GM10847 (cell line): Measurements from ENCODE around the gene ZFP69B.

Experiments
- POLR2A ChIP-seq: IDR thresholded peaks from 2 replicates; pipeline ENCODE4 v1.6.1; 2011; ENCODE audit not compliant: insufficient read length; ENCODE audit errors: extremely low read depth

Gene ZFP69B

DNA sequence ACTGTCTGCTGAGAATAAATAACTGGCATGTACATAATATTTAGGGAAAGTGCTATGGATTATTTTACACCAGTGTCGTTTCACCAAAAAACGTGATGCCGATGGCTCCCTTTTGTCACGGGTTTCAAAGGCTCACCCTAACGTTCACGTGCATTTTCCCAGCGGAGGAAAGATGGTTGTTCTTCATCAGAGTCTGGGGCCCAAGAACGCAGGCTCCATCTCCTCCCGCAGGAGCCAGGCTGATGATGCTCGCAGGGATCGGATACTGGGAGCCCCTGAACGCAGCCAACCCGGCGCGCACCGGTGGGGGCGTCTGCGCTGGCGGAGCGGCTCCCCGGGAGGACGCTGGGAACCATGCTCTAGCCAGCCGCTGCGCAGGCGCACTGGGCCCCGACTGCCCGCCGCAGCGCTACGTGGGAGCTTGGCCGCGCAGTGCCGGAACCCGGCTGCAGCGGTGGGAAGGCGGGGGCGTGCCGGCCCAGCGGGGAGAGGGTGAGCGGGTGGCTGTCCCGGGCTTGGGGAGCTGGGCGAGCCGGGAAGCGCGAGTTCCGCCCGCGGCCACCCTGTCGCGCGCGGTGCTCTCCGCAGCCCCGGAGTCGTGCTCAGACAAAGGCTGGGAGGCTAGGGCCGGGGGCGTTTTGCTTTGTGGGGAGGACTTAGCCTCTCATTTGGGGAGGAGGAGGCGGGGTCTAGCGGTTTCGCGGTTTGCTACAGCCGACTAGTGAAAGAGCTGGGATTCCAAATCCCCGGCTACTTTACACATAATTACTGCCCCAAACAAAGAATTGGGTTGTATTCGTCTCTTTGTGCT lies at the start of gene ZFP69B:
TSS of gene ZFP69B (plus strand) at position 793 of the 811 bp plus-strand sequence. CDS start 486 bp downstream, outside the sequence.
- TF ChIP-seq POLR2A = peak; percentile 70

DNA sequence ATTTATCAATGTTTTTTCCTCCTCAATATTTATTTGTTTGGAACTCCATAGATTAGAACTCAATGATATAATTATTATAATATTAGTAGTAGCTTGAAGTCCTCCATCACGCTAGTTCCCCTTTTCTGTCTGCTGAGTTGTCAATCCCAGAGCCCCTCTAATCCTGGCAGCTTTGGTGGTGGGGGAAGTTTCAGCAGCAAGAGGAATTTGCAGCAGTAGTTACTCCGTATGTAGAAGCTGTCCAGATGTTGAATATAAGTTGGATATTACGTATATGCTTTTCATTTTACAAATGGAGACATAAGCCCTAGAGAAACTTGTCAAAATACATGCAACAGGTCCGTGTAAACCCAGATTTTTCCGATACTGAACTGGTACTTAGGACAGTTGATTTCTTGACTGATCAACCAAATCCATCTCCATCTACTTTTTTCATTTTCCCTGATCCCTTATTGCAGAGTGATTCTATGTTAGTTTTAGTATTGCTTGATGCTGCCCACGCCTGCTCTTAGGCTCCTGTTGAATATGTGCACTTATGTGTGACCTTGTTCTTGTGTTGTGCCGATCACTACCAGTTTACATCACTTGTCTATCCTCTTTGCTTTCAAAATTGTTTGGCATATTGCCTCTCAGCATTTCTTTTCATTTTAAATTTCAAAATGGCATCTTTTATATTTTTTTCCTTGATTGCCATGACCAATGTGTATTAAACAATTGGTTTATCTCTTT lies 48.6 kb upstream of the ZFP69B start:
- no peak for TF ChIP-seq POLR2A

DNA sequence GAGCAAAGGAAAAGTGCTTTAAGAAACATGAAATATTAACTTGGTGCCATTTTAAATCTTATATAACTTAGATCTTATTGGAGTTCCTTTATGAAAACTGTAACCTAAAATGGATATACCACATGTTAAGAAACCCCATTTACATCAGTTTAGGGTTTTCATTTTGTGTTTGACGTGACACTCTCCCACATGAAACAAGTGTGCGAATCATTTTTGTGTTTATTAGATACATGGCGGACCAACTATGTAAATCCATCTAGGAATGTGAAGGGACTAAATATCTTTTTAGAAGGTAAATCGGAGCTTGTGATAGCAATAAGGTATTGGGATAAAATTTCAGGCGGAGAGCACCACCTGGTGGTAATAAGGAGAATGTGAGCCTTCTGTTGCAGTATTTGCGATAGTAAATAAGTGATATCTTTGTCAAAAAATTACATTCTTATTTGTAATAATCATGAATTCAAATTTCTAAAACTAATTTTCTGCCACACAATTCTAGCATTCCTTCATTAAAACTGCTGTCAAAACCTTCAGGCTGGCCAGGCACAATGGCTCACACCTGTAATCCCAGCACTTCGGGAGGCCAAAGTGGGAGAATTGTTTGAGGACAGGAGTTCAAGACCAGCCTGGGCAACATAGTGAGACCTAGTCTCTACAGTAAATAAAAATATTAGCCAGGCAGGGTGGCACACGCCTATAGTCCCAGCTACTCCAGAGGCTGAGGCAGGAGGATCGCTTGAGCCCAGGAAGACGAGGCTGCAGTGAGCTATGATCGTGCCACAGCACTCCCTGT lies 45.4 kb upstream of the ZFP69B start:
- TF ChIP-seq POLR2A = no peak

DNA sequence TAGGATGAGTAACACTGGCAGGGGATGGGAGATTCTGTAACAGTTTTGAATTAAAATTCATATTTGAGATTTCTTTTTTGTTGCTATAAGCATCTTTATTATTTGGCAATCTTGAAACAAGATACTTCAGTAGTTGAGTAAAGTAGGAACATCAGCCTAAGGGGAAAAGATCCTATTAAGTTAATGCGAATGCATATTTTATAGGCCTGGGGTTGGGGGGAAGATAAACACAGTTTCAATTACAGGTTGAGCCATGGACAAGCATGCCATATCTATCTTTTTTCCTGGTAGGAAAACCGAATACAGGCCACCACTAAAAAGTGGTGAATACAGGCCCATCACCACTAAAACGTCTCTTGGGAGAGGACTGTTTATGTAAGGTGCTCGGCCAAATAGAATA lies 44.5 kb upstream of the ZFP69B start:
- TF ChIP-seq POLR2A = no peak

DNA sequence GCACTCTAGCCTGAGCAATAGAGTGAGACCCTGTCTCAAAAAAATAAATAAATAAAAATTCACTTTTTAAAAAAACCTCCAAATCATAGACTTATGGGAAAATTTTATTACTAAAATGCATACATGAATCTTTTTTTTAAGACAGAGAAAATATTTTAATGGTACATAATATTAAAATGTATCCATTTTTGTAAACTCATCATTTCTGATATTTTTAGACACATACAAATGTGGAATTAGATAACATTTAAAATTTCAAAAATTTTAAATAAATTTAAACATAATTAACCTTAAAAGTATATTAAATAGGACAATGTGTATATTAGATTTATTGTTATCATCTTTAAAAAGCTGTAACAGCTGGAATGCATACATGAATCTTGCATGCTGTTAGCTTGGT lies 42.8 kb upstream of the ZFP69B start:
- TF ChIP-seq POLR2A = no peak

DNA sequence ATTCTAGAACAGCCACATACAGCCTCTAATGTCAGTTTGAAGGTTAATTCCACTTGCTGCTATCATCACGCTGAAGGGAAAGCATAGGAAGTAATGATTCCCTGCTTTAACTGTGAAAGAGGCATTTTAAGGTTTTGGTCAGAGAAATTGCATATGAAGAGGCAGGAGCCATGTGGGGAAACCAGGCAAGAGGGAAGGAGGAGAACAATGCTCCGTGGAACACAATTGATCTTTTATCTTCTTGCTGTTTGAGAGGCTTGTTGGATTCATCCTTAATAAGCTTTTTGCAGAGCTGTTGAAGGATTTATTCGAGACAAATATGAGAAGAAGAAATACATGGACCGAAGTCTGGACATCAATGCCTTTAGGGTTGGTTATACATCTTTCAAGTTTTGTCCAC lies 40.8 kb upstream of the ZFP69B start:
- no peak for TF ChIP-seq POLR2A

DNA sequence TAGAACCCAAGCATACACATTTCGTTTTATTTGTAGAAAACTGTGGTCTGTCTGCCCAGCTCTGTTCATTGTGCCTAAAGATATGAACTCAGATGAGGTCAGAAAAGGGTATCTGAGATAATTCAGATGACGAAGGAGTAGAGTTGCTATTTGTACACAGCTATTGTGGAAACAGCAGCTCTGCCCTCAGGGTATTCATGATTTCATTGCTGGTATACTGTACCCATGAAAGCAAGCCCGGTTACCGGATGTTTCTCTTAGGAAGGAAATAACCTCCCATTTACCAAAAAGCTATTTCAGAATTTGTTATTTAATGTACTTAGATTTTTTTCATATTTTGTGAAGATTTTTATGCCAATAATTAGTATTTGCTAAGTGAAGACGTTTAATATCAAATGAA lies 39.0 kb upstream of the ZFP69B start:
- TF ChIP-seq POLR2A = no peak

DNA sequence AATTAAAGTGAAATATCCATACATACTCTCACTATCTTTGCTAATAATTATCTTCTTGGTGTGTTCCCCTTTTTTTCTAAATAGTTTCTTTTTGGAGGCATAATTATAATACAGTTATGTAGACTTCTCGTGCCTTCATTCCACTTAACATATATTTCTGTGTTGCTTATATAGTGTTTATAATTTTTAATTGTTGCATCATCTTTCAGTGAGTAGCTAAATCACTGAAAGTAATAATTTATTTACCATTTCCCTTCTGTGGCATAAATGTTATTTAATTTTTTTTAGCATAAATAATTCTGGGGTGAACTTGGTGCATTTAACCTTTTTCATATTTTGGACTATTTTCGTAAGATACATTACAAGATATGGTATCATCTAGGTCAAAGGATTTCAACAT lies 38.4 kb upstream of the ZFP69B start:
- TF ChIP-seq POLR2A = no peak

DNA sequence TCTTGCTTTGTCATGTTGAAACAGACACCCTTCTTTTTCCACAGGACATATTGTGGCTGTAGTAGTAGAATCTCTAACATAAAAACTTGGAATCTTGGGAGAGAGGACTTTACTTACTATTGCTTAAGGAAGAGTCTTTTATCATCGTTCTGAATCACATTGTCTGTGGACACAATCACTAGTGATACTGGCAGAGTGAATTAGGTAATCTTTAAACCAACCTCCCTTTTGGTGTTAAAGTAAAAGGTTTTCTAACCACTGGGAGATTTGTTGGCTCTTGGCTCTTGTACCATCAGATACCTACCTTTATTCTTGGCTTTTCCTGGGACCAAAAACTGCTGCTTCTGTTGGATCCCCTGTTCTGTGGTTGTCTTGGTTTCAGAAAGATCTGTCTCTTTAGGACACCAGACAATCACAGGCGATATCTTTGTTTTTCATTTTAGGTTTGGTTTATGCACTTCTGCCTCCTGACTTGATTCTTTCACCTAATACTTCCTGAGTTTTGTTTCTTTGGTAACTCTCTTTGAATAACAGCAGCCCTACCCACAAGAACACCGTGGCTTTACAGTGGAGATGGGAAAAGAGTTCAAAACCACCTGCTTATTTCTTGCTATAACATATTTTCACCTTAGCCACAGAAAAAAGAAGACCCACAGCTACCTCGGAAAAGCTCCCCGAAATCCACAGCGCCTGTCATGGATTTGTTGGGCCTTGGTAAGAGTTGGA lies 36.6 kb upstream of the ZFP69B start:
- no peak for TF ChIP-seq POLR2A

DNA sequence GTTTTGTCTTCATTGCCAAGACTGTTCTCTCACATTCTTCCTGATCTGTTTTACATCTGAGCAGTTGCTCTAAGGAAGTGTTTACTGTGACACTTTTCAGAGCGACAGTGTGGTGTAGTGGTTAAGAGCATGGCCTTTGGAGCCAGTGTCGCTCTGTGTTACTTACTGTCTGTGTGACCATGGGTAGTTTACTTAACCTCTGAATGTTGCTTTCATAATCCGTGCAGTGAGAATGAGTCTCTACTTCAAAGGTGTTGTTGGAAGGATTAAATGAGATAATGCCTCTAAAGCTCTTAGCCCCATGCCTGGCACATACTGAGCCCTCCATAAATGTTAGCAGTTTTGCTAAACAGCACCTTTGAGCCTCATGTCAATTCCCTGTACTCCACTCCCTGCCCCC lies 35.9 kb upstream of the ZFP69B start:
- TF ChIP-seq POLR2A = no peak

DNA sequence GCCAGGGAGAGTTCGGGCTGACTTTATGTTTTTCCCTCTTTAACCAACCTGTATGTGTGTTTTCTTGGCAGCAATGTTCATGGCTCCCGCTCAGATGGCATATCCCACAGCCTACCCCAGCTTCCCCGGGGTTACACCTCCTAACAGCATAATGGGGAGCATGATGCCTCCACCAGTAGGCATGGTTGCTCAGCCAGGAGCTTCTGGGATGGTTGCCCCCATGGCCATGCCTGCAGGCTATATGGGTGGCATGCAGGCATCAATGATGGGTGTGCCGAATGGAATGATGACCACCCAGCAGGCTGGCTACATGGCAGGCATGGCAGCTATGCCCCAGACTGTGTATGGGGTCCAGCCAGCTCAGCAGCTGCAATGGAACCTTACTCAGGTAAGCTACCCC lies 33.6 kb upstream of the ZFP69B start:
- no peak for TF ChIP-seq POLR2A

DNA sequence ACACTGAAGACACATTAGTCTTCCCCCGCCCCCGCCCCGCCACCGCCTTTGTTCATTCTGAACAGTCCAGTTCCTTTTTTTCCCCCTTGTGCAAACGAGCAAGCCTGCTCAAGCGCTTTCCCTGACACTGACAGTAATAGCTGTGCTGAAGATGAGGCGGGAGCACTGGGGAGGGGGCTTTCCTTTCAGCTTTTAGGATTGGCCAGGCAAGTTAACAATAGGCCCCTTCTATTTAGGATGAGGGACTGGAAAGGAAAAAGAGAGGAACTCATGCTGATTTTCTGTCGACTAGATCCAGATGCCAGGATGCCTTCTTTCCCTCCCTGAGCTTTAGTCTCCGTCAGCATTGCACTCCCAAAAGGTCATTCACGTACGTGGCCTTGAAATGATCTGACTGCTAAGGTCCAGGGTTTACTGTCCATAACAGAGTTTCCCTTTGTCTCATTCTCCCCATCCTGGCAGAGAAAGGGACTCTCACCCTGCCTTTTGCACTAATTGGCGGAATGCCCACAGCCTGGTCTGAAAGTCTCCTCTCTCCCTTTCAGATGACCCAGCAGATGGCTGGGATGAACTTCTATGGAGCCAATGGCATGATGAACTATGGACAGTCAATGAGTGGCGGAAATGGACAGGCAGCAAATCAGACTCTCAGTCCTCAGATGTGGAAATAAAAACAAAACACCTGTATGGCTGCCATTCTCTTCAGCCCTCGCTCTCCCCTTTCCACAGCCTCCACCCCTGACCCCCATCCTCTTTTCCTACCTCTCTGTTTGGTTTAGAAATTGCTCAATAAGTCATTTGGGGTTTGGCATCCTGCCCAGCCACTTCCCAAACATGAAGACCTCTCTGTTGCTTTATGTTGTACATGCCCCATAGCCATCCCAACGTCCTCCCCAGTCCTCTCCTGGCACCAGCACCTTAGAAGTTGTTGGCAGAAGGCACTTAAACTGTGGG lies 28.6 kb upstream of the ZFP69B start:
- no peak for TF ChIP-seq POLR2A

DNA sequence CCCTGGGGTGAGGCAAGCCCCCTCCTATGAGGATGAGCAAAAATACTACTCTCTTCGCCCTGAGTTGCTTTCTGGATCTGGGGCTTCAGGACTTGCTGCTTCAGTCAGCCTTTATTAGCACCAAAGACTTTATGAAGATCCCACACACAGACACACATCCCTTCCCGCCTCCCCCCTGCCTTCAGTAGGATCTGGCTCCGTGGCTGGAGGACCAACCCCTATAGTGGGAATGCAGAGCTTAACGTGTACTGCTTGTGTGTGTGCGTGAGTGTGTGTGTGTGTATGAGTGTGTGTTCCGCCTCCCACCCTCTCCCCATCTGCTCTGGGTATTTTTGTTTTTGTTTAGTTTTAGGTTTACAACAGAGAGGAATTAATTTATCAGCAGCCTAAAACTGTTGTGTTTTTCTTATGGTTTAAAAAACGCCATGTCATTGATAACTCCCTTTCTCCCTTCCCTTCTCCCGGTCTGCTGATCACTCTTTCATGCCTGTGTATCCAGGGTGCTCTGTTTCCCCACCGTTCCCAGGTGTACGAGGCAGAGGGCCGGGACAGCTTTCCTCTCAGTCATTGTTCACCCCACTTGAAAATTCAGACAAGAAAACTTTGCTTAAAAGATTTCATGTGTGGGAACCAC lies 27.5 kb upstream of the ZFP69B start:
- no peak for TF ChIP-seq POLR2A

DNA sequence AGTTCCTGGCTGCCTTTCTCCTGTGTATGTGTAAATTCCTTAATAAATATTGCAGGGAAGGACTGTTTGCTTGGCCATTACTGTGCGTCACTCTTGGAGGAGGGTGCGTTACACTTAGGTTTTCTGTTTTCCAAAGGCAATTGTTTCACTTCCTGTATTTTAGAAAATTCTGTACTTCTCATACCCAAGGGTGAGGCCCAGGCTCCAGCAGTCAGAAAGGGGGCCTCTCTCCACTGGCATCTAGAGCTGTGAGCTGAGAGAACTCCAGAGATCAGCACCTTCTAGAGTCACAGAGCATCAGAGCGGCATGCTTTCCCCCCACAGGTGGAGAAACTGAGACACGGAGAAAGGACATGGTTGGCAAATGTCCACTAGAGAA lies 27.0 kb upstream of the ZFP69B start:
- TF ChIP-seq POLR2A = no peak
